H1 (cell line): ENCODE measurements around the gene SLIT3. TPM values are rescaled to one million over a fixed set of nuclear protein-coding genes. Genes with fewer than 3 reads are reported as not detected.

Source experiments
- CTCF ChIA-PET: fragments of 300-600 bp; sonication (Branson Sonifier 250); formaldehyde crosslinking; loops from one replicate; lab custom pipeline; 2021; ENCODE audit not compliant: partially characterized antibody; lab: Charles Lee
- POLR2A ChIA-PET: fragments of 300-600 bp; sonication (Branson Sonifier 250); formaldehyde crosslinking; loops from one replicate; lab custom pipeline; 2021; ENCODE audit warnings: inconsistent platforms; ENCODE audit not compliant: partially characterized antibody; lab: Charles Lee
- DNase-seq, 2 experiments: peaks; one replicate each; pipeline versions ENCODE4 v3.0.0 to v3.0.0-alpha.2; 2010 to 2022; ENCODE audit warnings: low spot score in 2 of 2, low read depth in 1 of 2, mixed read lengths in 1 of 2
- FAIRE-seq: peaks from 2 replicates; lab custom pipeline; 2011; peaks lifted over from hg19 to GRCh38; lab: Jason Lieb, UNC
- H2AFZ ChIP-seq: 2 replicates; pipeline ENCODE4 v1.8.1; 2012; ENCODE audit warnings: low read length, inconsistent platforms
- H2AK5ac ChIP-seq: 2 replicates; pipeline ENCODE4 v1.6.1; 2013; ENCODE audit warnings: low read depth, low read length
- H2BK120ac ChIP-seq: replicated peaks from 2 replicates; pipeline ENCODE3; 2013; ENCODE audit warnings: low read depth, low read length, inconsistent platforms
- H2BK12ac ChIP-seq: 2 replicates; pipeline ENCODE4 v1.6.1; 2013; ENCODE audit warnings: low read depth, low read length
- H2BK15ac ChIP-seq: 2 replicates; pipeline ENCODE4 v1.6.1; 2013; ENCODE audit warnings: low read length
- H2BK20ac ChIP-seq: 2 replicates; pipeline ENCODE4 v1.6.1; 2013; ENCODE audit warnings: low read length
- H2BK5ac ChIP-seq: 2 replicates; pipeline ENCODE4 v1.6.1; 2013; ENCODE audit warnings: low read depth, low read length
- H3K14ac ChIP-seq: 2 replicates; pipeline ENCODE4 v1.6.1; 2013; ENCODE audit warnings: inconsistent platforms; ENCODE audit not compliant: insufficient read length
- H3K18ac ChIP-seq: 2 replicates; pipeline ENCODE4 v1.6.1; 2013; ENCODE audit warnings: low read length; ENCODE audit errors: extremely low read depth
- H3K23ac ChIP-seq: 2 replicates; pipeline ENCODE4 v1.6.1; 2013; ENCODE audit warnings: inconsistent platforms; ENCODE audit not compliant: insufficient read length
- H3K23me2 ChIP-seq: 2 replicates; pipeline ENCODE4 v1.6.1; 2013; ENCODE audit warnings: low read depth, low read length
- H3K27ac ChIP-seq: 2 replicates; pipeline ENCODE4 v1.6.1; 2011; ENCODE audit warnings: low read depth, low read length, inconsistent platforms
- H3K27me3 ChIP-seq, 4 experiments: replicated peaks in 1 of 4; 1 replicate in 1 of 4; 2 replicates in 3 of 4; pipeline versions ENCODE4 v1.6.1 to v1.8.1; 2011 to 2013; ENCODE audit warnings: low read length in 3 of 4, mild to moderate bottlenecking in 3 of 4, inconsistent platforms in 2 of 4, mixed read lengths in 2 of 4, moderate library complexity in 1 of 4; ENCODE audit not compliant: control insufficient read depth in 3 of 4, insufficient read depth in 3 of 4; ENCODE audit errors: extremely low read depth in 1 of 4
- H3K36me3 ChIP-seq, 4 experiments: 2 replicates each; pipeline versions ENCODE4 v1.6.1 to v1.8.1; 2011 to 2013; ENCODE audit warnings: mild to moderate bottlenecking in 4 of 4, low read length in 3 of 4, moderate library complexity in 2 of 4, control low read depth in 1 of 4, inconsistent platforms in 1 of 4; ENCODE audit not compliant: insufficient read depth in 4 of 4, control insufficient read depth in 2 of 4
- H3K4ac ChIP-seq: replicated peaks from 2 replicates; pipeline ENCODE3; 2013; ENCODE audit warnings: low read length, low read depth, mixed read lengths, inconsistent platforms; ENCODE audit not compliant: insufficient read length
- H3K4me1 ChIP-seq, 4 experiments: replicated peaks in 1 of 4; 1 replicate in 1 of 4; 2 replicates in 3 of 4; pipeline versions ENCODE4 v1.6.1 to v1.8.1; 2011 to 2013; ENCODE audit warnings: low read length in 3 of 4, inconsistent platforms in 2 of 4, mixed read lengths in 1 of 4; ENCODE audit not compliant: insufficient read depth in 4 of 4, control insufficient read depth in 3 of 4
- H3K4me2 ChIP-seq, 2 experiments: 2 replicates each; pipeline versions ENCODE4 v1.6.1 to v1.8.1; 2011 to 2013; ENCODE audit warnings: low read depth in 2 of 2, low read length in 2 of 2, control low read depth in 1 of 2, inconsistent platforms in 1 of 2, mild to moderate bottlenecking in 1 of 2; ENCODE audit not compliant: insufficient read depth in 1 of 2
- H3K4me3 ChIP-seq, 4 experiments: fragments of 200-600, 300-600 bp in 1 of 4; sonication (generic), shearing (Covaris generic), sonication (Bioruptor Twin) in 1 of 4; 2 replicates each; pipeline versions ENCODE4 v1.5.1 to v1.8.1; 2011 to 2016; ENCODE audit warnings: low read length in 4 of 4, low read depth in 3 of 4, control low read depth in 2 of 4, inconsistent platforms in 2 of 4, mild to moderate bottlenecking in 2 of 4, mixed read lengths in 1 of 4, moderate library complexity in 1 of 4; ENCODE audit not compliant: insufficient read depth in 2 of 4; ENCODE audit errors: extremely low read depth in 1 of 4
- H3K56ac ChIP-seq: replicated peaks from 2 replicates; pipeline ENCODE3; 2013; ENCODE audit warnings: low read depth, mild to moderate bottlenecking, mixed read lengths, low read length, inconsistent platforms; ENCODE audit not compliant: insufficient read length
- H3K79me1 ChIP-seq: 2 replicates; pipeline ENCODE4 v1.6.1; 2013; ENCODE audit warnings: low read depth, low read length, control low read depth
- H3K79me2 ChIP-seq, 2 experiments: 2 replicates each; pipeline versions ENCODE4 v1.6.1 to v1.8.1; 2012 to 2013; ENCODE audit warnings: low read length in 2 of 2, mild to moderate bottlenecking in 2 of 2, inconsistent platforms in 1 of 2; ENCODE audit not compliant: insufficient read depth in 2 of 2, control insufficient read depth in 1 of 2
- H3K9ac ChIP-seq, 4 experiments: replicated peaks in 1 of 4; 1 replicate in 1 of 4; 2 replicates in 3 of 4; pipeline versions ENCODE4 v1.6.1 to v1.8.1; 2011 to 2013; ENCODE audit warnings: low read depth in 3 of 4, low read length in 3 of 4, control low read depth in 2 of 4, mild to moderate bottlenecking in 2 of 4, moderate library complexity in 2 of 4, inconsistent platforms in 1 of 4; ENCODE audit errors: extremely low read depth in 1 of 4
- H3K9me3 ChIP-seq, 2 experiments: 2 replicates each; pipeline versions ENCODE4 v1.6.1 to v1.8.1; 2012 to 2013; ENCODE audit warnings: mild to moderate bottlenecking in 2 of 2, moderate library complexity in 2 of 2, control low read depth in 1 of 2, inconsistent platforms in 1 of 2, low read depth in 1 of 2, low read length in 1 of 2, mixed read lengths in 1 of 2; ENCODE audit not compliant: insufficient read depth in 2 of 2
- H4K20me1 ChIP-seq, 2 experiments: replicated peaks in 1 of 2; 2 replicates each; pipeline versions ENCODE3 to v1.8.1; 2011 to 2013; ENCODE audit warnings: inconsistent platforms in 2 of 2, low read length in 2 of 2, mild to moderate bottlenecking in 1 of 2; ENCODE audit not compliant: insufficient read depth in 2 of 2, control insufficient read depth in 1 of 2
- H4K5ac ChIP-seq: 2 replicates; pipeline ENCODE4 v1.6.1; 2013; ENCODE audit warnings: low read length, low read depth, mixed read lengths, inconsistent platforms; ENCODE audit not compliant: insufficient read length
- H4K8ac ChIP-seq: 2 replicates; pipeline ENCODE4 v1.8.0; 2013; ENCODE audit warnings: mild to moderate bottlenecking, moderate library complexity, low read length, inconsistent platforms; ENCODE audit not compliant: insufficient read depth; ENCODE audit errors: extremely low read depth
- H4K91ac ChIP-seq: replicated peaks from 2 replicates; pipeline ENCODE3; 2013; ENCODE audit warnings: low read length, mixed read lengths, inconsistent platforms; ENCODE audit not compliant: insufficient read length
- EZH2 ChIP-seq: fragments of 200-600 bp; sonication (generic); IDR thresholded peaks from 2 replicates; pipeline ENCODE4 v1.7.1; 2012; ENCODE audit warnings: low read depth, mild to moderate bottlenecking, moderate library complexity, low read length, inconsistent platforms; ENCODE audit not compliant: severe bottlenecking
- GABPA ChIP-seq: IDR thresholded peaks from 2 replicates; pipeline ENCODE4 v1.6.1; 2011; ENCODE audit warnings: mild to moderate bottlenecking, low read length, moderate library complexity, borderline replicate concordance; ENCODE audit not compliant: insufficient read depth
- HDAC2 ChIP-seq, 2 experiments: fragments of 300-600 bp in 1 of 2; sonication (generic) in 1 of 2; IDR thresholded peaks; 2 replicates each; pipeline ENCODE4 v1.6.1; 2011 to 2012; ENCODE audit warnings: low read depth in 2 of 2, low read length in 2 of 2, mild to moderate bottlenecking in 2 of 2, moderate library complexity in 2 of 2, borderline replicate concordance in 1 of 2, inconsistent platforms in 1 of 2
- SUZ12 ChIP-seq: fragments of 200-600 bp; sonication (generic); IDR thresholded peaks from 2 replicates; pipeline ENCODE4 v1.6.1; 2012; ENCODE audit warnings: mild to moderate bottlenecking, inconsistent platforms, low read length, moderate library complexity, mixed read lengths
- WGBS, 2 experiments: shearing (Covaris generic) in 1 of 2; methylation state at CpG; one replicate each; pipeline versions ENCODE4 v1.1.6 to v1.1.7; 2013 to 2015; ENCODE audit warnings: low lambda C conversion rate in 2 of 2, mixed read lengths in 2 of 2, inconsistent platforms in 1 of 2, low coverage in 1 of 2, missing lambda C conversion rate in 1 of 2; ENCODE audit not compliant: insufficient replicate concordance in 2 of 2, insufficient coverage in 1 of 2, insufficient read length in 1 of 2; ENCODE audit errors: extremely low coverage in 1 of 2, missing lambda C conversion rate in 1 of 2; 5-methylcytosine and 5-hydroxymethylcytosine counted together
- polyA plus RNA-seq, 7 experiments: library from polyadenylated mRNA; depleted of rRNA in 3 of 7; stranded (reverse) in 5 of 7; unstranded in 2 of 7; fragments of >200 nt in 5 of 7; fragments of 200-250 nt in 2 of 7; gene quantifications; 1 replicate in 5 of 7; 2 replicates in 1 of 7; 4 replicates in 1 of 7; pipeline versions ENCODE4 v1.2.1 to v1.2.3, GENCODE V29; 2011 to 2013; ENCODE audit warnings: missing spikeins in 2 of 7, mixed read lengths in 2 of 7
- total RNA-seq: library from RNA; stranded (reverse); fragmentation: NEBNext Ultra II Directional; extraction: Animal tissue kit (Norgen Biotek cat#: 25700); gene quantifications from 2 replicates; pipeline ENCODE4 v1.2.1, GENCODE V29; 2021

Gene SLIT3
- total and polyA plus RNA-seq, 2 of the 8 experiments (the other 6 are each of a cell fraction or from before 2014, with no cell fraction given), result 1.1 to 1.2 TPM

DNA sequence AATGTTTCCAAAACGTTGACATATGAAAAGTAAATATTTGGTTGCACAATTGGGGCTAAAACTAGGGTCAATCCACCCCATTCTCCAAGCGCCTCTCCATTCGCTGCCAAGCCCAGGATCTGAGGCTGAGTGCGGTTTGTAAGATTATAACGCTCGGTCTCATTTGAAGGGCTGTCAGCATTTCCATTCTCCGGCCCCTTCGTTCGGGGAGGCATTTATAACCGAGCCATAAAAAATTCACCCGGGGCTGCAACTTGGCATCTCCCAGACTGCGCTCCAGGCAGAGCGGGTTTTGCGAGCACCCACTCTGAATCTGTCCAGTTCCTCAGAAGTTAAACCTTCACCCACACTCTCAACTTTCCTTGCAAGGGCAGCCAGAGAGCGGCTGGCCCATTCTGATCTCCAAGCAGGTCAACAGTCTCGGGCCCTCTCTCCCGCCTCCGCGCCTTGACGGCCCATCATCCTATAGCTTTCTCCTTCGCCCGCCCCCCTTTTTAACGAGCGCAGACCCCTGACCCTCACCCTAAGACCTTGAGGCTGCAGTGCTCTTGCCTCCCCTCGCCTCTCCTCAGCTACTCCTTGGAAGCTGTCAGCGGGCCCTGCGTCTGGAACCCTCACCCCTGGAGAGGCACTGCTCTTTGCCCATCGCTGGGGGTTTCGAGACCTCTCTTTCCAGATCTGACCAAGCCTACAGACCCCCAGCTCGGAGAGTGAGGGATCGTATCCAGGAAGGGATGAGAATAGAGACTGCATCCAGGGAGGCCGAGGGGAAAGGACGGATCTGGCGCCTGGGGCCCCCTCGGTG is 1.1 kb downstream of the SLIT3 start:
- CTCF ChIA-PET, result interaction anchor here (0.6 to 5.2 kb wide), 10 partner anchors 12 to 324 kb away, joined by 3 to 33 read pairs (median 3); no protein-coding TSS in a partner anchor

More for the DNA sequence above, 1.1 kb downstream of the SLIT3 start:
- POLR2A ChIA-PET, result interaction anchor here (0.6 kb wide), 1 partner anchor 20 kb away, joined by 3 read pairs; no protein-coding TSS in a partner anchor
- FAIRE-seq (no peak), DNase-seq (peak in 1 of 2 experiments; percentile 59)
- Histone ChIP-seq H3K14ac (no peak overlapping the region), H3K36me3 (no peaks in the 10 kb centered on the region), H2AK5ac (no peak overlapping the region), H2BK12ac (no peak overlapping the region), H2BK20ac (no peak overlapping the region), H3K4ac (no peak overlapping the region), H2AFZ (no peak overlapping the region), H3K79me2 (no peaks in the 10 kb centered on the region), H4K5ac (no peak overlapping the region), H4K91ac (no peak overlapping the region), H3K18ac (no peak overlapping the region), H3K23ac (no peak overlapping the region), H2BK5ac (no peak overlapping the region), H4K8ac (no peak overlapping the region; the same call in 1 of the 2 replicates), H3K79me1 (no peaks in the 10 kb centered on the region), H3K27me3 (peaks cover 7 to 41% (median 32%) of the 10 kb centered on the region in 4 experiments), H3K4me1 (peaks cover 5 to 12% (median 7%) of the 10 kb centered on the region in 4 experiments; a peak in 6 of 7 replicates), H3K27ac (no peak overlapping the region), H3K4me2 (peak overlapping the region; percentile 77 to 87), H3K9me3 (no peaks in the 10 kb centered on the region), H4K20me1 (no peaks in the 10 kb centered on the region), H3K9ac (no peak overlapping the region), H3K4me3 (peak overlapping the region; percentile 34 to 69 (median 40)), H3K56ac (no peak overlapping the region), H2BK120ac (no peak overlapping the region), H2BK15ac (no peak overlapping the region), H3K23me2 (peaks cover 11% of the 10 kb centered on the region)
- 47% methylated on average over 35 of the region's 35 CpGs; no CpG with 5 or more reads in 1 of the 2 experiments for WGBS, 2 experiments
- TF ChIP-seq GABPA (0 out of 2 replicates have a peak, but pooled peaks have one; percentile 17), HDAC2 (IDR thresholded peaks at IDR 0.05; ENCODE audit: borderline replicate concordance in 1 of 2, low read depth in 2 of 2, low read length in 2 of 2) (no peak), SUZ12 (peak; percentile 39; the same call in 1 of the 2 replicates), EZH2 (peak; percentile 49)
